ENCODE results near the gene EEF1E1.

Gene EEF1E1

GRCh38 chr6:8075185-8075584, 27.2 kb downstream of the EEF1E1 start:
- Histone ChIP-seq H3K27me3 (ENCODE audit: control insufficient read depth, insufficient read depth, low read length) (no peaks in the 10 kb centered on the region), H3K9ac (ENCODE audit: low read depth, low read length) (no peak overlapping the region), H3K36me3 (ENCODE audit: control insufficient read depth, insufficient read depth, low read length) (peaks cover 18% of the 10 kb centered on the region)

GRCh38 chr6:8074213-8074612, 28.1 kb downstream of the EEF1E1 start:
- Histone ChIP-seq H3K36me3 (ENCODE audit: control insufficient read depth, insufficient read depth, low read length) (peaks cover 8% of the 10 kb centered on the region), H3K27ac (ENCODE audit: low read depth, low read length) (no peak overlapping the region), H3K4me3 (ENCODE audit: low read depth, low read length) (no peak overlapping the region), H3K4me1 (ENCODE audit: control insufficient read depth, insufficient read depth, low read length) (no peaks in the 10 kb centered on the region), H3K9me3 (ENCODE audit: control insufficient read depth, insufficient read depth, low read length) (no peaks in the 10 kb centered on the region), H3K27me3 (ENCODE audit: control insufficient read depth, insufficient read depth, low read length) (no peaks in the 10 kb centered on the region), H3K9ac (ENCODE audit: low read depth, low read length) (no peak overlapping the region)

More at GRCh38 chr6:8075185-8075584, 27.2 kb downstream of the EEF1E1 start:
- Histone ChIP-seq H3K4me1 (ENCODE audit: control insufficient read depth, insufficient read depth, low read length) (no peaks in the 10 kb centered on the region), H3K27ac (ENCODE audit: low read depth, low read length) (no peak overlapping the region), H3K9me3 (ENCODE audit: control insufficient read depth, insufficient read depth, low read length) (no peaks in the 10 kb centered on the region), H3K4me3 (ENCODE audit: low read depth, low read length) (no peak overlapping the region)

DNA sequence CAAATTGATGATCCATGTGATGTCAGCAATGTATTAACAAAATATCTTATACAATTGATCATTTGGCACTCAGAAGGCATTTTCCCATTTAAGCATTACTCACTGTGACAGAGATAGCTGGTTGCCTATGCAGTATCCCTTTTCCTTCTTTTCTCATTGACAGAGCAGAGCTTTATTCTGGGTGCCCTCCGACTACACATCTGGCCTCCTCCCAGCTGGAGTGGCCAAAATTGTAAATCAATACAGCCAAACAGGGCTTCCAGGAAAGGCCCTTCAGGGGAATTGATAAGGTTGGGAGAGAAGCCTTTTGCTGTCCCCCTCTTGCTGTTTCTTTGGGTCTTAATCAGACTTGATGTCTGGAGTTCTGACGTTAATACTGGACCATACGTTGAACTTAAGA, 28.6 kb downstream of the EEF1E1 start:
- peaks cover 3% of the 10 kb centered on the region; the same call in 1 of the 2 replicates for H3K36me3 ChIP-seq (ENCODE audit: control insufficient read depth, insufficient read depth, low read length)
- H3K4me3 ChIP-seq (ENCODE audit: low read depth, low read length): no peak overlapping the region
- no peaks in the 10 kb centered on the region for H3K27me3 ChIP-seq (ENCODE audit: control insufficient read depth, insufficient read depth, low read length)
- no peaks in the 10 kb centered on the region for H3K9me3 ChIP-seq (ENCODE audit: control insufficient read depth, insufficient read depth, low read length)
- H3K27ac ChIP-seq (ENCODE audit: low read depth, low read length): no peak overlapping the region
- no peak overlapping the region for H3K9ac ChIP-seq (ENCODE audit: low read depth, low read length)
- H3K4me1 ChIP-seq (ENCODE audit: control insufficient read depth, insufficient read depth, low read length): no peaks in the 10 kb centered on the region

- Histone ChIP-seq H3K27ac (ENCODE audit: low read depth, low read length) (no peak overlapping the region), H3K9ac (ENCODE audit: low read depth, low read length) (no peak overlapping the region), H3K36me3 (ENCODE audit: control insufficient read depth, insufficient read depth, low read length) (no peaks in the 10 kb centered on the region), H3K27me3 (ENCODE audit: control insufficient read depth, insufficient read depth, low read length) (no peaks in the 10 kb centered on the region), H3K4me3 (ENCODE audit: low read depth, low read length) (no peak overlapping the region), H3K4me1 (ENCODE audit: control insufficient read depth, insufficient read depth, low read length) (peaks cover 7% of the 10 kb centered on the region; the same call in 1 of the 2 replicates), H3K9me3 (ENCODE audit: control insufficient read depth, insufficient read depth, low read length) (no peaks in the 10 kb centered on the region)
These were observed 31.6 kb downstream of the EEF1E1 start for GRCh38 chr6:8070718-8071117.

DNA sequence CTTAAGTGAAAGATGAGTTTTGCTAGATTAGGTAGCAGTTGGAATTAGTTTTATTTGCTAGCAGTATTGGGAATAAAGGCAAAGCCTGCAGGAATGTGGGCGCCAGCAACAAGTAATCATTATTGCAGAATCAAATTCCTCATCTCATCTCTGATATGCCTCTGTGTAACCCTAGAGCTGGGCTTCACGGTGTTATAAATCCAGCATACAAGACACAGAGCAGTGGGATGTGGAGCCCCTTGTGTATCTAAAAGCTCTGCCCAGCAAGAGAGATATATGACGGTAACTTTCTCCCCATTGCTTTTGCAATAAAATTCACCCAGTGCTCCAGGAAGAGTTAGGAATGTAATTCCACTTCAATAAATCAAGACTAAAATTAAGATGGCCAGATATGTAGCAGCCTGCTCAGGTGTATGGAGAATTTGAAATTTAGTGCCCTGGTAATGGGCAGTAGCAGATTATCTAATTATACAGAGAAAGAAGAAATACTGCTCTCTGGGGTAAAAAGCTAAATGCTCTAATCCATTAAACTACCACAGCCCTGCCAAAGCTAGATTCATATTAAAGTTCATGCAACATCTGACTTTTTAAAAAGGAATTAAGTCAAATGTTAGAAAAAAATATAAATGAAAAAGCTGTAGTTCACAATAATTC, 32.6 kb downstream of the EEF1E1 start:
- peaks cover 16% of the 10 kb centered on the region for H3K4me1 ChIP-seq (ENCODE audit: control insufficient read depth, insufficient read depth, low read length)
- H3K4me3 ChIP-seq (ENCODE audit: low read depth, low read length): no peak overlapping the region
- no peaks in the 10 kb centered on the region for H3K36me3 ChIP-seq (ENCODE audit: control insufficient read depth, insufficient read depth, low read length)
- no peaks in the 10 kb centered on the region for H3K9me3 ChIP-seq (ENCODE audit: control insufficient read depth, insufficient read depth, low read length)
- H3K27me3 ChIP-seq (ENCODE audit: control insufficient read depth, insufficient read depth, low read length): no peaks in the 10 kb centered on the region
- no peak overlapping the region for H3K9ac ChIP-seq (ENCODE audit: low read depth, low read length)
- H3K27ac ChIP-seq (ENCODE audit: low read depth, low read length): no peak overlapping the region

GRCh38 chr6:8069151-8069550, 33.2 kb downstream of the EEF1E1 start:
- no peaks in the 10 kb centered on the region for H3K27me3 ChIP-seq (ENCODE audit: control insufficient read depth, insufficient read depth, low read length)

GRCh38 chr6:8066108-8066507, 36.2 kb downstream of the EEF1E1 start:
- H3K4me3 ChIP-seq (ENCODE audit: low read depth, low read length): no peak overlapping the region
- H3K36me3 ChIP-seq (ENCODE audit: control insufficient read depth, insufficient read depth, low read length): peaks cover 9% of the 10 kb centered on the region
- no peaks in the 10 kb centered on the region for H3K27me3 ChIP-seq (ENCODE audit: control insufficient read depth, insufficient read depth, low read length)
- no peak overlapping the region for H3K9ac ChIP-seq (ENCODE audit: low read depth, low read length)
- H3K4me1 ChIP-seq (ENCODE audit: control insufficient read depth, insufficient read depth, low read length): peaks cover 25% of the 10 kb centered on the region
- H3K27ac ChIP-seq (ENCODE audit: low read depth, low read length): no peak overlapping the region
- no peaks in the 10 kb centered on the region for H3K9me3 ChIP-seq (ENCODE audit: control insufficient read depth, insufficient read depth, low read length)

More at GRCh38 chr6:8069151-8069550, 33.2 kb downstream of the EEF1E1 start:
- Histone ChIP-seq H3K4me1 (ENCODE audit: control insufficient read depth, insufficient read depth, low read length) (peaks cover 19% of the 10 kb centered on the region), H3K27ac (ENCODE audit: low read depth, low read length) (no peak overlapping the region), H3K36me3 (ENCODE audit: control insufficient read depth, insufficient read depth, low read length) (no peaks in the 10 kb centered on the region), H3K9me3 (ENCODE audit: control insufficient read depth, insufficient read depth, low read length) (no peaks in the 10 kb centered on the region), H3K4me3 (ENCODE audit: low read depth, low read length) (no peak overlapping the region), H3K9ac (ENCODE audit: low read depth, low read length) (no peak overlapping the region)

DNA sequence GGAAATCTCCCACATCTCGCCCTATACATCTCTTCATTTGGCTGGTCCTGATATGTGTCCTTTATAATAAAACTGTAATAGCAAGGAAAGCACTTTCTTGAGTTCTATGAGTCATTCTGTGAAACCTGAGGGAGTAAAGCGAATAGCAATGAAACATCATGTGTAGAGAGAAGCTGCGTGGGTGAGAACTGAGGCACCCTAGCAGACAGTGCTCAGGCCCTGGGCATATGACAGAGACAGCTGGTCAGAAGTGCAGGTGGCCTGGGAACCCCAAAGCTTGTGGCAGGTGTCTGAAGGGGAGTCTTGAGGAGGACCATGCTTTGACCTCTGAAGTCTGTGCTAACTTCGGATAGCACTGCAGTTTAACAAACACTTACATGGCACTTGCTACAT, 36.8 kb downstream of the EEF1E1 start:
- Histone ChIP-seq H3K27ac (ENCODE audit: low read depth, low read length) (peak overlapping the region; percentile 68), H3K27me3 (ENCODE audit: control insufficient read depth, insufficient read depth, low read length) (no peaks in the 10 kb centered on the region), H3K4me1 (ENCODE audit: control insufficient read depth, insufficient read depth, low read length) (peaks cover 25% of the 10 kb centered on the region), H3K9ac (ENCODE audit: low read depth, low read length) (no peak overlapping the region), H3K4me3 (ENCODE audit: low read depth, low read length) (no peak overlapping the region), H3K36me3 (ENCODE audit: control insufficient read depth, insufficient read depth, low read length) (peaks cover 10% of the 10 kb centered on the region), H3K9me3 (ENCODE audit: control insufficient read depth, insufficient read depth, low read length) (no peaks in the 10 kb centered on the region)

DNA sequence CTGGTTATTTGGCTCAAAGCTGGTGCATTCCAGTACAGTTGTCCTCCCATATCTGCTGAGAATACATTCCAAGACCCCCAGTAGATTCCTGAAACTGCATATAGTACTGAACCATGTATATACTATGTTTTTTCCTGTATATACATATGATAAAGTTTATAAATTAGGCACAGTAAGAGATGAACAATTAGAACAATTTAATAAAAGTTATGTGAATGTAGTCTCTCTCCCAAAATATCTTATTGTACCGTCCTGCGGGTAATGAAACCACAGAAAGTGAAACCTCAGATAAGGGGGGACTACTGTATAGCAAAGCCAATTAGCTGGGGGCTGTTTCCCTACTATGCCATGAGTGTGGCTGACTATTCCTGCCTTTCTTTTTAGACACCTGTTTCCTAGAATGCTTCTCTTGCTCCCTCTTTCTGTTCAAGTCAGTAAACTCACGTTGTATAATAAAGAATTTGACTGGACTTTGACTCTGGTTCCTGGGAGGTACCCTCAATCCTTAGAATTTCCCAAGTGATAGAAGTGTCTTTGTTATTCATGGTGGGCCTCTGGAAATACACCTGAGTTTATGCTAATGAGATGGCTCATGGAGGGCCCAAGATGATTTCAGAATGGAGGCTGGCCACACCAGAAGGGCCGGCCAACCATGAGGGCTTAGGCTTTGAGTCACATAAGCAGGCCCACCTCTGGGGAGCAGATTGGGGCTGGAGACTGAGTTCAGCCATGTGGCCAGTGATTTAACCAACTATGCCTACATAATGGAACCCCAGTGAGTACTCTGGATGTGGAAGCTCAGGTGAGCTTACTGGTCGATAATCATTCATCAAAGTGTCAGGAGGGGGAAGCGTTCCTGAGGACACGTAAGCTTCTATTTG, 37.5 kb downstream of the EEF1E1 start:
- H3K4me1 ChIP-seq (ENCODE audit: control insufficient read depth, insufficient read depth, low read length): peaks cover 25% of the 10 kb centered on the region
- H3K4me3 ChIP-seq (ENCODE audit: low read depth, low read length): peak overlapping the region; percentile 85
- H3K27me3 ChIP-seq (ENCODE audit: control insufficient read depth, insufficient read depth, low read length): no peaks in the 10 kb centered on the region
- H3K9me3 ChIP-seq (ENCODE audit: control insufficient read depth, insufficient read depth, low read length): no peaks in the 10 kb centered on the region
- H3K27ac ChIP-seq (ENCODE audit: low read depth, low read length): peak overlapping the region; percentile 68
- peaks cover 10% of the 10 kb centered on the region for H3K36me3 ChIP-seq (ENCODE audit: control insufficient read depth, insufficient read depth, low read length)
- H3K9ac ChIP-seq (ENCODE audit: low read depth, low read length): peak overlapping the region; percentile 44; the same call in 1 of the 2 replicates

DNA sequence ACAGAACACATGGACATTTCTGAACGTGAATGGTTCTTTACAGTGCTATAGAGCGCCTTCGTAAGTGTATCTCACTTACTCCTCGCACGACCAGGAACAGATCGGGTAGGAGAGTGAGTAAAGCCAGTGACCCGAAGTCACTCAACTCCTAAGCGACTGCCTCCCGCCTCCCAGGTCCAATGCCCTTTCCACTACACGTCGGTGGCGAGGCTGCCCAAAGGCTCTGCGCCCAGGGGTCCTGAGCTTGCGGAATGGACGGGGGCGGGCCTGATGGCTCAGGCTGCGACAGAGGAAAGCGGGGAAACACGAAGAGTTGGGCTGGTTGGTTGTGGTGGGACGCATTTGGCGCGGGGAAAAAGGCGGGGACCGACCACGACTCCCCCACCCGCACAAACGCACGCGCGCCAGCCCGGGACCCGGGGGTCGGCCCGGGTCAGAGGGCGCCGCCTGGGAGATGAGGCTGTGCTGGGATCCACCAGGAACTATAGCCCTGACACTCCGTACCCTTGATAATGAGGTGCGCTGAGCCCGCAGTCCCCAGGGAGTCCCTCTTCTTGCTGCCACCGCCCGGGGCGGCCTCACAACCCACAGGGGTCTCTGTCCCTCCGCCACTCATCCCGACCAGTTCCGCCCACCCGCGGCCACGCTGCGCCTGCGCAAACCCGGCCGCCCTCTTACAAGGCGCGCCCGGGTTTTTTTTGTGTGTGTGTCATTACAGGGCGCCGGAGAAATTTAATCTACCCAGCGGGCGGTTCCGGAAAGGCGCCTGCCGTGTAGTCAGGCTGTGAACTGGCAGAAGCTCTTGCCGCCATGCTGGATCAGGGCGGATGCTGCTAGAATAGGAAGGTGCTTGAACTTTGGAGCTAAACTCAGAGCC, 38.3 kb downstream of the EEF1E1 start, which contains the start of gene BLOC1S5:
Gene BLOC1S5 (minus strand): TSS at position 629 of the 877 bp plus-strand sequence. CDS start 13 bp downstream, at position 616.
- Histone ChIP-seq H3K27ac (ENCODE audit: low read depth, low read length) (peak within 1 kb of the TSS; percentile 83), H3K9me3 (ENCODE audit: control insufficient read depth, insufficient read depth, low read length) (no peaks in the 10 kb centered on the region), H3K36me3 (ENCODE audit: control insufficient read depth, insufficient read depth, low read length) (peaks cover 10% of the 10 kb centered on the region), H3K9ac (ENCODE audit: low read depth, low read length) (peak within 1 kb of the TSS; percentile 77), H3K27me3 (ENCODE audit: control insufficient read depth, insufficient read depth, low read length) (no peaks in the 10 kb centered on the region), H3K4me3 (ENCODE audit: low read depth, low read length) (peak within 1 kb of the TSS; percentile 85), H3K4me1 (ENCODE audit: control insufficient read depth, insufficient read depth, low read length) (peaks cover 25% of the 10 kb centered on the region)

All from HUES48 (cell line).